GM12878 (cell line): ENCODE results near the gene TPGS1. TPM values are rescaled to one million over a fixed set of nuclear protein-coding genes. Genes with fewer than 3 reads are reported as not detected.

Experiments used
- CBX5 ChIP-seq: sonication (generic); IDR thresholded peaks from 2 replicates; pipeline ENCODE4 v1.6.1; 2016; ENCODE audit warnings: low read depth, moderate library complexity, mild to moderate bottlenecking, inconsistent platforms
- FOXK2 ChIP-seq: fragments of 450-650 bp; IDR thresholded peaks from 2 replicates; pipeline ENCODE4 v1.6.1; 2017; ENCODE audit warnings: mild to moderate bottlenecking, moderate library complexity
- HCFC1 ChIP-seq: fragments of 150-350 bp; IDR thresholded peaks from 2 replicates; pipeline ENCODE4 v1.6.1; 2014; ENCODE audit warnings: low read length
- JUND ChIP-seq: IDR thresholded peaks from 2 replicates; pipeline ENCODE4 v1.6.1; 2012; ENCODE audit warnings: low read depth, mild to moderate bottlenecking, low read length, improper control_type of control experiment, moderate library complexity
- NR2C1 ChIP-seq: fragments of 450-650 bp; IDR thresholded peaks from 2 replicates; pipeline ENCODE4 v1.6.1; 2017; ENCODE audit warnings: antibody characterized with exemption, mild to moderate bottlenecking, moderate library complexity
- PAX5 ChIP-seq: IDR thresholded peaks from 2 replicates; pipeline ENCODE4 v1.6.1; 2011; ENCODE audit warnings: low read depth, low read length, borderline replicate concordance
- RAD21 ChIP-seq: IDR thresholded peaks from 2 replicates; pipeline ENCODE4 v1.6.1; 2011; ENCODE audit warnings: mild to moderate bottlenecking, low read depth, low read length, moderate library complexity; ENCODE audit not compliant: insufficient read depth
- RFX5 ChIP-seq: IDR thresholded peaks from 2 replicates; pipeline ENCODE4 v1.6.1; 2011; ENCODE audit warnings: low read depth, low read length, improper control_type of control experiment
- SMARCA5 ChIP-seq: fragments of 450-650 bp; IDR thresholded peaks from 2 replicates; pipeline ENCODE4 v1.6.1; 2017; ENCODE audit warnings: mild to moderate bottlenecking
- TCF7 ChIP-seq: IDR thresholded peaks from 2 replicates; pipeline ENCODE4 v1.6.1; 2014; ENCODE audit warnings: antibody characterized with exemption, borderline replicate concordance
- polyA plus RNA-seq, 11 experiments: library from polyadenylated mRNA; depleted of rRNA in 4 of 11; unstranded in 6 of 11; stranded (reverse) in 5 of 11; fragments of >200 nt; fragmentation: Nextera tagmentation in 4 of 11; fragmentation: Illumina TruSeq in 1 of 11; extraction: Ambion mirVana in 4 of 11; extraction: Trizol in 1 of 11; gene quantifications; 1 replicate in 1 of 11; 2 replicates in 10 of 11; pipeline versions ENCODE4 v1.2.1 to v1.2.3, GENCODE V29; 2011 to 2016; ENCODE audit warnings: inconsistent platforms in 2 of 11, missing spikeins in 2 of 11, low read depth in 1 of 11
- total RNA-seq, 4 experiments: library from RNA; depleted of rRNA in 3 of 4; stranded (reverse); fragments of >200 nt in 3 of 4; fragmentation: Illumina TruSeq in 1 of 4; extraction: Trizol in 1 of 4; gene quantifications; 2 replicates each; pipeline versions ENCODE4 v1.2.1 to v1.2.3, GENCODE V29; 2013 to 2021
- TF ChIP-seq, protein P1 (sequence below): fragments of 450-650 bp; IDR thresholded peaks from 2 replicates; pipeline ENCODE4 v1.6.1; 2017; ENCODE audit warnings: antibody characterized with exemption, mild to moderate bottlenecking, moderate library complexity
- TF ChIP-seq, protein P2 (sequence below): fragments of 450-650 bp; formaldehyde crosslinking; IDR thresholded peaks from 2 replicates; pipeline ENCODE4 v1.4.0; 2022; ENCODE audit warnings: mild to moderate bottlenecking, moderate library complexity

TPGS1 gene
- total and polyA plus RNA-seq, 10 of the 15 experiments (the other 5 are each of a cell fraction or from before 2014, with no cell fraction given), result 0.24 to 24.7 (median 7.7) TPM; not detected in 2

DNA sequence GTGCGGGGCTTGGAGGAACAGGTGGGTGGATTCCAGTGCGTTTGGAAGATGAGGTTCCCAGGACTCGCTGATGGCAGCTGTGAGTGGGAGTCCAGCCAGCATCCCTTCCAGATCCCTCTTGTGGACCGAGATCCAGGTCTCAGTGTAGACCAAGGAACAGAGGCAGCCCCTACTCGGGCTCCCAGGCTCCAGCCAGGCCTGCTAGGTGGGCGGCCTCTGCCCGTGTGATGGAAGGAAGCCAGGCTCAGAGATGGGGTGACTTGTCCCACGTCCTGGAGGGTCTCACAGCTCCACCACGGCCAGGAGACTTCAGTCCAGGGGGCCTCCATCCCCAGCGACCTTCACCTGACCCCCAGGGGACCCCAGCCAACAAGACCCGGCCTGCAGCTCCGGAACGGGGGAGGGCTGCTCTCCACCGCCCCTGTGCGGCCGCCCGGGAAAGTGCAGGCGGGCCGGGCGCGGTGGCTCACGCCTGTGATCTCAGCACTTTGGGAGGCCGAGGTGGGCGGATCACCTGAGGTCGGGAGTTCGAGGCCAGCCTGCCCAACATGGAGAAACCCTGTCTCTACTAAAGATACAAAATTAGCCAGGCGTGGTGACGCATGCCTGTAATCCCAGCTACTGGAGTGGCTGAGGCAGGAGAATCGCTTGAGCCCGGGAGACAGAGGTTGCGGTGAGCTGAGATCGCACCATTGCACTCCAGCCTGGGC, 11.7 kb upstream of the TPGS1 start (continued):
- TF ChIP-seq, protein P1, sequence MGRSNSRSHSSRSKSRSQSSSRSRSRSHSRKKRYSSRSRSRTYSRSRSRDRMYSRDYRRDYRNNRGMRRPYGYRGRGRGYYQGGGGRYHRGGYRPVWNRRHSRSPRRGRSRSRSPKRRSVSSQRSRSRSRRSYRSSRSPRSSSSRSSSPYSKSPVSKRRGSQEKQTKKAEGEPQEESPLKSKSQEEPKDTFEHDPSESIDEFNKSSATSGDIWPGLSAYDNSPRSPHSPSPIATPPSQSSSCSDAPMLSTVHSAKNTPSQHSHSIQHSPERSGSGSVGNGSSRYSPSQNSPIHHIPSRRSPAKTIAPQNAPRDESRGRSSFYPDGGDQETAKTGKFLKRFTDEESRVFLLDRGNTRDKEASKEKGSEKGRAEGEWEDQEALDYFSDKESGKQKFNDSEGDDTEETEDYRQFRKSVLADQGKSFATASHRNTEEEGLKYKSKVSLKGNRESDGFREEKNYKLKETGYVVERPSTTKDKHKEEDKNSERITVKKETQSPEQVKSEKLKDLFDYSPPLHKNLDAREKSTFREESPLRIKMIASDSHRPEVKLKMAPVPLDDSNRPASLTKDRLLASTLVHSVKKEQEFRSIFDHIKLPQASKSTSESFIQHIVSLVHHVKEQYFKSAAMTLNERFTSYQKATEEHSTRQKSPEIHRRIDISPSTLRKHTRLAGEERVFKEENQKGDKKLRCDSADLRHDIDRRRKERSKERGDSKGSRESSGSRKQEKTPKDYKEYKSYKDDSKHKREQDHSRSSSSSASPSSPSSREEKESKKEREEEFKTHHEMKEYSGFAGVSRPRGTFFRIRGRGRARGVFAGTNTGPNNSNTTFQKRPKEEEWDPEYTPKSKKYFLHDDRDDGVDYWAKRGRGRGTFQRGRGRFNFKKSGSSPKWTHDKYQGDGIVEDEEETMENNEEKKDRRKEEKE, result no peak
- no peak for TF ChIP-seq PAX5
- no peak for TF ChIP-seq TCF7
- no peak for TF ChIP-seq FOXK2
- TF ChIP-seq, protein P2, sequence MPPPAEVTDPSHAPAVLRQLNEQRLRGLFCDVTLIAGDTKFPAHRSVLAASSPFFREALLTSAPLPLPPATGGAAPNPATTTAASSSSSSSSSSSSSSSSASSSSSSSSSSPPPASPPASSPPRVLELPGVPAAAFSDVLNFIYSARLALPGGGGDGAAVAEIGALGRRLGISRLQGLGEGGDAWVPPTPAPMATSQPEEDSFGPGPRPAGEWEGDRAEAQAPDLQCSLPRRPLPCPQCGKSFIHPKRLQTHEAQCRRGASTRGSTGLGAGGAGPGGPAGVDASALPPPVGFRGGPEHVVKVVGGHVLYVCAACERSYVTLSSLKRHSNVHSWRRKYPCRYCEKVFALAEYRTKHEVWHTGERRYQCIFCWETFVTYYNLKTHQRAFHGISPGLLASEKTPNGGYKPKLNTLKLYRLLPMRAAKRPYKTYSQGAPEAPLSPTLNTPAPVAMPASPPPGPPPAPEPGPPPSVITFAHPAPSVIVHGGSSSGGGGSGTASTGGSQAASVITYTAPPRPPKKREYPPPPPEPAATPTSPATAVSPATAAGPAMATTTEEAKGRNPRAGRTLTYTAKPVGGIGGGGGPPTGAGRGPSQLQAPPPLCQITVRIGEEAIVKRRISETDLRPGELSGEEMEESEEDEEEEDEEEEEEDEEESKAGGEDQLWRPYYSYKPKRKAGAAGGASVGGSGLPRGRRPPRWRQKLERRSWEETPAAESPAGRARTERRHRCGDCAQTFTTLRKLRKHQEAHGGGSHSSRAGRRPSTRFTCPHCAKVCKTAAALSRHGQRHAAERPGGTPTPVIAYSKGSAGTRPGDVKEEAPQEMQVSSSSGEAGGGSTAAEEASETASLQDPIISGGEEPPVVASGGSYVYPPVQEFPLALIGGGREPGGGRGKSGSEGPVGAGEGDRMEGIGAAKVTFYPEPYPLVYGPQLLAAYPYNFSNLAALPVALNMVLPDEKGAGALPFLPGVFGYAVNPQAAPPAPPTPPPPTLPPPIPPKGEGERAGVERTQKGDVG (CRISPR knock-in tag), result no peak
- no peak for TF ChIP-seq JUND
- TF ChIP-seq NR2C1, result no peak
- no peak for TF ChIP-seq CBX5
- TF ChIP-seq RAD21, result peak; percentile 23; the same call in 1 of the 2 replicates
- no peak for TF ChIP-seq HCFC1
- no peak for TF ChIP-seq RFX5
- TF ChIP-seq SMARCA5, result peak; percentile 82
- TF ChIP-seq, all 136 proteins: peak for 6
